KMS-11 (cell line): ENCODE results near the gene SCUBE1.

ENCODE experiments used
- H2AFZ ChIP-seq: fragments of 200-600 bp; sonication (generic); 2 replicates; pipeline ENCODE4 v1.6.1; 2016; ENCODE audit warnings: antibody characterized with exemption, mixed run types, low read depth
- H3K27ac ChIP-seq: fragments of 200-600 bp; sonication (generic); 2 replicates; pipeline ENCODE4 v1.6.1; 2016; ENCODE audit warnings: mild to moderate bottlenecking, mixed run types
- H3K27me3 ChIP-seq: fragments of 200-600 bp; sonication (generic); 2 replicates; pipeline ENCODE4 v1.6.1; 2017; ENCODE audit warnings: mild to moderate bottlenecking, low read depth, mixed run types, moderate library complexity; ENCODE audit not compliant: insufficient read depth
- H3K36me3 ChIP-seq: fragments of 200-600 bp; sonication (generic); 2 replicates; pipeline ENCODE4 v1.6.1; 2017; ENCODE audit warnings: mild to moderate bottlenecking, mixed run types; ENCODE audit not compliant: insufficient read depth
- H3K4me1 ChIP-seq: fragments of 200-600 bp; sonication (generic); 2 replicates; pipeline ENCODE4 v1.6.1; 2016; ENCODE audit warnings: mild to moderate bottlenecking, low read depth, mixed run types; ENCODE audit not compliant: poor library complexity, severe bottlenecking
- H3K4me2 ChIP-seq: fragments of 200-600 bp; sonication (generic); 2 replicates; pipeline ENCODE4 v1.7.0; 2016; ENCODE audit warnings: mild to moderate bottlenecking, mixed run types
- H3K4me3 ChIP-seq: fragments of 200-600 bp; sonication (generic); IDR thresholded peaks from 2 replicates; pipeline ENCODE4 v1.6.1; 2017; ENCODE audit warnings: low read depth, low read length, mixed read lengths; ENCODE audit not compliant: insufficient read depth
- H3K79me2 ChIP-seq: fragments of 200-600 bp; sonication (generic); 2 replicates; pipeline ENCODE4 v1.6.1; 2016; ENCODE audit warnings: low read depth, mixed run types; ENCODE audit not compliant: insufficient read depth
- H3K9ac ChIP-seq: fragments of 200-600 bp; sonication (generic); 2 replicates; pipeline ENCODE4 v1.6.1; 2016; ENCODE audit warnings: mild to moderate bottlenecking, mixed run types
- H4K20me1 ChIP-seq: fragments of 200-600 bp; sonication (generic); 2 replicates; pipeline ENCODE4 v1.6.1; 2016; ENCODE audit warnings: mild to moderate bottlenecking, mixed run types; ENCODE audit not compliant: insufficient read depth
- TF ChIP-seq, protein P1 (sequence below): fragments of 200-600 bp; sonication (generic); conservative IDR thresholded peaks from 2 replicates; pipeline ENCODE4 v1.6.1; 2017; ENCODE audit warnings: low read depth, mild to moderate bottlenecking, antibody characterized with exemption, low read length, moderate library complexity, mixed read lengths

Gene SCUBE1

GRCh38 chr22:43157874-43158546 is 185.2 kb downstream of the SCUBE1 start:
- peaks cover 6% of the 10 kb centered on the region for H3K4me1 ChIP-seq
- no peaks in the 10 kb centered on the region for H4K20me1 ChIP-seq
- peaks cover 4% of the 10 kb centered on the region; the same call in 1 of the 2 replicates for H3K79me2 ChIP-seq
- H2AFZ ChIP-seq = no peak overlapping the region
- no peak overlapping the region for H3K4me2 ChIP-seq
- no peaks in the 10 kb centered on the region for H3K27me3 ChIP-seq
- TF ChIP-seq, protein P1, sequence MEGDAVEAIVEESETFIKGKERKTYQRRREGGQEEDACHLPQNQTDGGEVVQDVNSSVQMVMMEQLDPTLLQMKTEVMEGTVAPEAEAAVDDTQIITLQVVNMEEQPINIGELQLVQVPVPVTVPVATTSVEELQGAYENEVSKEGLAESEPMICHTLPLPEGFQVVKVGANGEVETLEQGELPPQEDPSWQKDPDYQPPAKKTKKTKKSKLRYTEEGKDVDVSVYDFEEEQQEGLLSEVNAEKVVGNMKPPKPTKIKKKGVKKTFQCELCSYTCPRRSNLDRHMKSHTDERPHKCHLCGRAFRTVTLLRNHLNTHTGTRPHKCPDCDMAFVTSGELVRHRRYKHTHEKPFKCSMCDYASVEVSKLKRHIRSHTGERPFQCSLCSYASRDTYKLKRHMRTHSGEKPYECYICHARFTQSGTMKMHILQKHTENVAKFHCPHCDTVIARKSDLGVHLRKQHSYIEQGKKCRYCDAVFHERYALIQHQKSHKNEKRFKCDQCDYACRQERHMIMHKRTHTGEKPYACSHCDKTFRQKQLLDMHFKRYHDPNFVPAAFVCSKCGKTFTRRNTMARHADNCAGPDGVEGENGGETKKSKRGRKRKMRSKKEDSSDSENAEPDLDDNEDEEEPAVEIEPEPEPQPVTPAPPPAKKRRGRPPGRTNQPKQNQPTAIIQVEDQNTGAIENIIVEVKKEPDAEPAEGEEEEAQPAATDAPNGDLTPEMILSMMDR = no peak
- H3K36me3 ChIP-seq = no peaks in the 10 kb centered on the region
- no peak overlapping the region for H3K4me3 ChIP-seq
- H3K27ac ChIP-seq = no peak overlapping the region
- no peak overlapping the region for H3K9ac ChIP-seq

DNA sequence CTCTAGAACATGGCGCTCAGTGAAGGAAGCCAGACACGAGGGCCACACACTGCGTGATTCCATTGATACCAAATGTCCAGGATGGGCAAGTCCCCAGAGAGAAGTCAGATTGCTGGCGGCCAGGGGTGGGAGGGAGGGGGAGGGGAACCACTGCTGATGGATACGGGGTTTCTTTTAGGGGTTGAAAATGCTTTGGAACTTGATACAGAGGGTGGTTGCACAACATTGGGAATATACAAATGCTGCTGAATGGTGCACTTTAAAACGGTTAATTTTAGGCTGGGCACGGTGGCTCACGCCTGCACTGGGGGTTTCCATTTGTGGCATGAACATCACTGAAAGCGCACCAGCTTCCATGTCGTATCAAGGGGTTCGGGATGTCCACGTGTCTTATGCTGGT is 186.8 kb downstream of the SCUBE1 start:
- Histone ChIP-seq H3K4me2 (no peak overlapping the region), H3K27ac (no peak overlapping the region), H3K36me3 (no peaks in the 10 kb centered on the region), H3K4me3 (no peak overlapping the region), H3K9ac (no peak overlapping the region), H3K27me3 (no peaks in the 10 kb centered on the region), H2AFZ (no peak overlapping the region), H3K79me2 (peaks cover 4% of the 10 kb centered on the region; the same call in 1 of the 2 replicates), H3K4me1 (peaks cover 10% of the 10 kb centered on the region), H4K20me1 (no peaks in the 10 kb centered on the region)
- TF ChIP-seq, protein P1 = no peak

DNA sequence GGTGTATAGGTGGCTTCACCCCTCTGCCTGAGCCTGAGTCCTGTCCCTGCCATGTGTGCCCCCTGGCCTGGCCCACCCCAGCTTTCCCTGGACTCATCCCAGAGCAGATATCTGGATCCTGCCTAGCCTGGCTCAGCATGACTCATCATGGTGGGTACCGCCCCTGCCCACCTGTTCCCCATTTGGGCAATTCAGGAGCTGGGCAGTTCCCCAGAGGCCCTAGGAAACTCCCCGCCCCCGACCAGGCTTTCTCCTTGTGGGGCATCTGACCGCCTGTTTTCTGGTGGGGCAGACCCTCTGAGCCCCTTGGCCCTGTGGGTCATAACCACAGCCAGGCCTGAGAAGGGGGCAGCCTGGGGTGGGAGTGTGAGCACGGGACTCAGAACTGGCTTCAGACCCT is 187.4 kb downstream of the SCUBE1 start:
- H3K36me3 ChIP-seq = no peaks in the 10 kb centered on the region
- no peaks in the 10 kb centered on the region for H4K20me1 ChIP-seq
- H2AFZ ChIP-seq = no peak overlapping the region
- H3K4me2 ChIP-seq = no peak overlapping the region
- H3K4me3 ChIP-seq = no peak overlapping the region
- TF ChIP-seq, protein P1 = no peak
- H3K79me2 ChIP-seq = peaks cover 4% of the 10 kb centered on the region; the same call in 1 of the 2 replicates
- H3K9ac ChIP-seq = no peak overlapping the region
- H3K4me1 ChIP-seq = peaks cover 13% of the 10 kb centered on the region
- no peak overlapping the region for H3K27ac ChIP-seq
- H3K27me3 ChIP-seq = no peaks in the 10 kb centered on the region

DNA sequence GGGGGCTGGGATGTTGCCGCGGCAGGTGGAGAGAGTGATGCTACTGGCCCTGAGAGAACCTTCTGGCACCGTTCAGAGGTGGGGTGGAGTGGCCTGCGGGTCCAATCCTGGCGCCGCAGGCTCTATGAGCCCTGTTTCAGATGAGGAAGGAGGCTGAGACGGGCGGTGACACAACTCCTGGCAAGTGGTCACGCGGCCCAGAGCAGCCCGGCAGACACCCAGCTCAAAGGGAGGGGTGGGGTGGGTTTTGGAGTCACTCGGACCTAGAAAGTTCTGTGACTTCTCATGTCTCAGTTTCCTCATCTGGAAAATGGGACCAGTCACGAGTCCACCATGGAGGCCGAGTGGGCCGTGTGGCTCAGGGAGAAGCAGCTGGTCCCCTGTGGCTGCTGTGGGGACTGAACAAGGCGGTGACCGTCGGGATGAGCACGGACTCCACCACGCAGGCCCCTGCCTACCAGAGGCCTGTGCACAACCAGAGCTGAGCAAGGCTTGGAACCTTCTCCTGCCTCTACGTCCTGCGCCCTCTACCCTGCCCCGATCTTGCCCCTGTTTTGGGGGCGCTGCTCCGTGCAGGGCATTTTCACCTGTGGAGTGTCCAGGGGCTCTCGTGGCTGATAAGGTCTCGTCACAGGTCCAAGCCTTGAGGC is 188.2 kb downstream of the SCUBE1 start:
- Histone ChIP-seq H3K4me3 (no peak overlapping the region), H3K79me2 (peaks cover 4% of the 10 kb centered on the region; the same call in 1 of the 2 replicates), H3K4me2 (no peak overlapping the region), H3K36me3 (no peaks in the 10 kb centered on the region), H3K4me1 (peaks cover 13% of the 10 kb centered on the region), H4K20me1 (no peaks in the 10 kb centered on the region), H2AFZ (no peak overlapping the region), H3K27me3 (no peaks in the 10 kb centered on the region), H3K9ac (no peak overlapping the region), H3K27ac (no peak overlapping the region)
- TF ChIP-seq, protein P1 = no peak
